Right lobe of liver (tissue), 4 donors: ENCODE data around the gene OLA1.

Experiments used
- CTCF ChIP-seq, 4 donors: fragments of 200-600 bp in 3 of 4; fragments of 450-650 bp in 1 of 4; IDR thresholded peaks; one replicate each; pipeline versions ENCODE4 v1.5.1 to v1.8.0; 2016 to 2022; ENCODE audit warnings: antibody characterized with exemption in 4 of 4, mild to moderate bottlenecking in 2 of 4
- POLR2A ChIP-seq: fragments of 450-650 bp; IDR thresholded peaks from one replicate; pipeline ENCODE4 v1.6.1; 2017; ENCODE audit warnings: antibody characterized with exemption, mild to moderate bottlenecking
- donor health status: DM: no; HTN: no; CAD: no.
- donor health status: DM: no; HTN: no; CAD: no.
- donor health status: DM: no; HTN: yes; CAD: no.

GRCh38 chr2:174176898-174177297, 71.4 kb downstream of the OLA1 start:
- TF ChIP-seq CTCF (IDR thresholded peaks at IDR 0.05) (no peak), POLR2A (no peak)
